Measurements from ENCODE around the gene INPP5A.
A peak's percentile ranks its signal among the peaks of the same experiment; 100 is the strongest.

Gene INPP5A

GRCh38 chr10:132517951-132518521 is 19.6 kb upstream of the INPP5A start:
- FAIRE-seq = no peak
- no peak for DNase-seq (ENCODE audit: insufficient read length, low spot score)

GRCh38 chr10:132518572-132519381 is 18.8 kb upstream of the INPP5A start:
- no peak for FAIRE-seq
- no peak for DNase-seq (ENCODE audit: insufficient read length, low spot score)

- FAIRE-seq (no peak), DNase-seq (ENCODE audit: insufficient read length, low spot score) (no peak)
Measured at GRCh38 chr10:132519382-132520176, 18.0 kb upstream of the INPP5A start.

GRCh38 chr10:132520177-132520811 is 17.3 kb upstream of the INPP5A start:
- FAIRE-seq (no peak), DNase-seq (ENCODE audit: insufficient read length, low spot score) (no peak)

GRCh38 chr10:132521041-132521465 is 16.5 kb upstream of the INPP5A start:
- DNase-seq (ENCODE audit: insufficient read length, low spot score) (no peak), FAIRE-seq (no peak)

GRCh38 chr10:132521466-132522102 is 16.0 kb upstream of the INPP5A start:
- FAIRE-seq (no peak), DNase-seq (ENCODE audit: insufficient read length, low spot score) (no peak)

GRCh38 chr10:132522521-132523411 is 14.8 kb upstream of the INPP5A start:
- FAIRE-seq (no peak), DNase-seq (ENCODE audit: insufficient read length, low spot score) (no peak)

GRCh38 chr10:132523561-132524442 is 13.8 kb upstream of the INPP5A start:
- no peak for FAIRE-seq
- no peak for DNase-seq (ENCODE audit: insufficient read length, low spot score)

- DNase-seq (ENCODE audit: insufficient read length, low spot score) (no peak), FAIRE-seq (no peak)
Measured at GRCh38 chr10:132524443-132525285, 12.9 kb upstream of the INPP5A start.

- DNase-seq (ENCODE audit: insufficient read length, low spot score) (no peak), FAIRE-seq (no peak)
Measured at GRCh38 chr10:132526676-132527075, 10.9 kb upstream of the INPP5A start.

GRCh38 chr10:132527339-132528063 is 10.1 kb upstream of the INPP5A start:
- no peak for DNase-seq (ENCODE audit: insufficient read length, low spot score)
- FAIRE-seq = no peak

- FAIRE-seq = no peak
- DNase-seq (ENCODE audit: insufficient read length, low spot score) = no peak
Measured at GRCh38 chr10:132528064-132528691, 9.4 kb upstream of the INPP5A start.

GRCh38 chr10:132532179-132532578 is 5.4 kb upstream of the INPP5A start:
- no peak for FAIRE-seq
- DNase-seq (ENCODE audit: insufficient read length, low spot score) = no peak

- DNase-seq (ENCODE audit: insufficient read length, low spot score) (peak; percentile 71), FAIRE-seq (no peak)
Measured at GRCh38 chr10:132532749-132533560, 4.6 kb upstream of the INPP5A start.

- no peak for FAIRE-seq
- no peak for DNase-seq (ENCODE audit: insufficient read length, low spot score)
Measured at GRCh38 chr10:132533571-132534260, 3.9 kb upstream of the INPP5A start.

All from HTR-8/SVneo (cell line).